Skeletal muscle cell (primary cell): Measurements from ENCODE around the gene MAD1L1.

Experiments
- DNase-seq: peaks from one replicate; pipeline ENCODE4 v3.0.0-alpha.2; 2010; ENCODE audit warnings: low read depth
- H3K4me3 ChIP-seq: 2 replicates; pipeline ENCODE4 v1.5.1; 2011; ENCODE audit warnings: low read depth, mild to moderate bottlenecking, control low read depth, low read length, moderate library complexity

The MAD1L1 gene

GRCh38 chr7:2099048-2099957 lies 133.4 kb downstream of the MAD1L1 start:
- no peak for DNase-seq
- H3K4me3 ChIP-seq: no peak overlapping the region

GRCh38 chr7:2098496-2098895 lies 134.2 kb downstream of the MAD1L1 start:
- no peak overlapping the region for H3K4me3 ChIP-seq

GRCh38 chr7:2098056-2098455 lies 134.7 kb downstream of the MAD1L1 start:
- H3K4me3 ChIP-seq: no peak overlapping the region
- no peak for DNase-seq

More at GRCh38 chr7:2098496-2098895, 134.2 kb downstream of the MAD1L1 start:
- no peak for DNase-seq

- no peak for DNase-seq
- H3K4me3 ChIP-seq: no peak overlapping the region
These were observed 135.3 kb downstream of the MAD1L1 start for GRCh38 chr7:2097492-2097891.

GRCh38 chr7:2096692-2097387 lies 135.9 kb downstream of the MAD1L1 start:
- no peak overlapping the region for H3K4me3 ChIP-seq
- no peak for DNase-seq

GRCh38 chr7:2095436-2095835 lies 137.3 kb downstream of the MAD1L1 start:
- no peak overlapping the region for H3K4me3 ChIP-seq

GRCh38 chr7:2094454-2095045 lies 138.2 kb downstream of the MAD1L1 start:
- H3K4me3 ChIP-seq: no peak overlapping the region
- DNase-seq: no peak

More at GRCh38 chr7:2095436-2095835, 137.3 kb downstream of the MAD1L1 start:
- DNase-seq: no peak

- no peak overlapping the region for H3K4me3 ChIP-seq
- DNase-seq: no peak
These were observed 138.9 kb downstream of the MAD1L1 start for GRCh38 chr7:2093843-2094220.

GRCh38 chr7:2093215-2093842 lies 139.4 kb downstream of the MAD1L1 start:
- no peak overlapping the region for H3K4me3 ChIP-seq

GRCh38 chr7:2092279-2092678 lies 140.5 kb downstream of the MAD1L1 start:
- no peak overlapping the region for H3K4me3 ChIP-seq
- DNase-seq: no peak

More at GRCh38 chr7:2093215-2093842, 139.4 kb downstream of the MAD1L1 start:
- no peak for DNase-seq

- DNase-seq: no peak
- H3K4me3 ChIP-seq: no peak overlapping the region
These were observed 141.9 kb downstream of the MAD1L1 start for GRCh38 chr7:2090526-2091520.

GRCh38 chr7:2088801-2089200 lies 143.9 kb downstream of the MAD1L1 start:
- H3K4me3 ChIP-seq: no peak overlapping the region
- DNase-seq: no peak

GRCh38 chr7:2087744-2088143 lies 145.0 kb downstream of the MAD1L1 start:
- H3K4me3 ChIP-seq: no peak overlapping the region
- DNase-seq: no peak

GRCh38 chr7:2086229-2086628 lies 146.5 kb downstream of the MAD1L1 start:
- DNase-seq: no peak
- no peak overlapping the region for H3K4me3 ChIP-seq

GRCh38 chr7:2085804-2086203 lies 146.9 kb downstream of the MAD1L1 start:
- DNase-seq: no peak
- H3K4me3 ChIP-seq: no peak overlapping the region

- H3K4me3 ChIP-seq: no peak overlapping the region
These were observed 147.8 kb downstream of the MAD1L1 start for GRCh38 chr7:2084781-2085505.

GRCh38 chr7:2084331-2084730 lies 148.4 kb downstream of the MAD1L1 start:
- DNase-seq: no peak
- no peak overlapping the region for H3K4me3 ChIP-seq

More at GRCh38 chr7:2084781-2085505, 147.8 kb downstream of the MAD1L1 start:
- DNase-seq: no peak

- H3K4me3 ChIP-seq: no peak overlapping the region
- no peak for DNase-seq
These were observed 149.4 kb downstream of the MAD1L1 start for GRCh38 chr7:2083362-2083761.
